GM12874 (cell line): ENCODE results near the gene KRT9.
"Not testable (repeated sequence)": the region's sequence is repeated elsewhere in the genome, so short reads cannot be mapped to it uniquely, and the experiment has no call there.

ENCODE experiments used
- CTCF ChIP-seq: IDR thresholded peaks from 2 replicates; pipeline ENCODE4 v1.5.1; 2011; ENCODE audit warnings: low read depth, mild to moderate bottlenecking, control low read depth, low read length, moderate library complexity; ENCODE audit not compliant: insufficient read depth

The KRT9 gene

GRCh38 chr17:41615454-41615853 is 43.6 kb upstream of the KRT9 start:
- no peak for TF ChIP-seq CTCF

GRCh38 chr17:41614098-41614497 is 42.2 kb upstream of the KRT9 start:
- TF ChIP-seq CTCF = no peak

- TF ChIP-seq CTCF = no peak
Measured at GRCh38 chr17:41613277-41614082, 41.6 kb upstream of the KRT9 start.

GRCh38 chr17:41612376-41613160 is 40.7 kb upstream of the KRT9 start, which contains the start of gene KRT16:
KRT16 (minus strand) TSS chr17:41612767; CDS start chr17:41612688, 79 bp downstream.
- TF ChIP-seq CTCF = not testable (repeated sequence)

GRCh38 chr17:41610965-41611640 is 39.2 kb upstream of the KRT9 start:
- TF ChIP-seq CTCF = no peak

GRCh38 chr17:41602524-41602923 is 30.7 kb upstream of the KRT9 start:
- TF ChIP-seq CTCF = no peak

- no peak for TF ChIP-seq CTCF
Measured at GRCh38 chr17:41600318-41600717, 28.5 kb upstream of the KRT9 start.
